ENCODE data around the gene MOB3A. TPM values are rescaled to one million over a fixed set of nuclear protein-coding genes. Genes with fewer than 3 reads are reported as not detected.

Gene MOB3A
- total and polyA plus RNA-seq, 2 experiments from 2014 or later, result 2.9 to 5.9 TPM

DNA sequence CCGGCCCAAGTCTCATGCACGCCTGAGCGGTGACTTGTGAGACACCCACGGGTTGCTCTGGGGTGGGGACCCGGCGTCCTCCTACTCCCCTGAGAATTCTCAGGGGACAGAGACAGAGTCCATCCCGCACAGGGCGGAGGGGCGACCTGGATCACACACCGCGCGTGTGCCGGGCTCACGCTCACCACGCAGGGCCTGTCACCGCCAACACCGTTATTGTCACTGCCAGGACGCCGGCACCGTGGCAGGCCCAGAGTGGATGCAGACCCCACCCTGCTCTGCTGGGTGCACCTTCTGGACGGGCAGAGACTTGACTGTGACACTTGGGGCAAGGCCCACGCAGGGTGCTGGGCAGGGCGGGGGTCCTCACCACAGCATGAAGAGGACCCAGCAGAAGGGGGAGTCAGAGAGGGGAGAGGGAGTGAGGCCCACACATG is 16.2 kb downstream of the MOB3A start (continued):
- TF ChIP-seq, protein P1, sequence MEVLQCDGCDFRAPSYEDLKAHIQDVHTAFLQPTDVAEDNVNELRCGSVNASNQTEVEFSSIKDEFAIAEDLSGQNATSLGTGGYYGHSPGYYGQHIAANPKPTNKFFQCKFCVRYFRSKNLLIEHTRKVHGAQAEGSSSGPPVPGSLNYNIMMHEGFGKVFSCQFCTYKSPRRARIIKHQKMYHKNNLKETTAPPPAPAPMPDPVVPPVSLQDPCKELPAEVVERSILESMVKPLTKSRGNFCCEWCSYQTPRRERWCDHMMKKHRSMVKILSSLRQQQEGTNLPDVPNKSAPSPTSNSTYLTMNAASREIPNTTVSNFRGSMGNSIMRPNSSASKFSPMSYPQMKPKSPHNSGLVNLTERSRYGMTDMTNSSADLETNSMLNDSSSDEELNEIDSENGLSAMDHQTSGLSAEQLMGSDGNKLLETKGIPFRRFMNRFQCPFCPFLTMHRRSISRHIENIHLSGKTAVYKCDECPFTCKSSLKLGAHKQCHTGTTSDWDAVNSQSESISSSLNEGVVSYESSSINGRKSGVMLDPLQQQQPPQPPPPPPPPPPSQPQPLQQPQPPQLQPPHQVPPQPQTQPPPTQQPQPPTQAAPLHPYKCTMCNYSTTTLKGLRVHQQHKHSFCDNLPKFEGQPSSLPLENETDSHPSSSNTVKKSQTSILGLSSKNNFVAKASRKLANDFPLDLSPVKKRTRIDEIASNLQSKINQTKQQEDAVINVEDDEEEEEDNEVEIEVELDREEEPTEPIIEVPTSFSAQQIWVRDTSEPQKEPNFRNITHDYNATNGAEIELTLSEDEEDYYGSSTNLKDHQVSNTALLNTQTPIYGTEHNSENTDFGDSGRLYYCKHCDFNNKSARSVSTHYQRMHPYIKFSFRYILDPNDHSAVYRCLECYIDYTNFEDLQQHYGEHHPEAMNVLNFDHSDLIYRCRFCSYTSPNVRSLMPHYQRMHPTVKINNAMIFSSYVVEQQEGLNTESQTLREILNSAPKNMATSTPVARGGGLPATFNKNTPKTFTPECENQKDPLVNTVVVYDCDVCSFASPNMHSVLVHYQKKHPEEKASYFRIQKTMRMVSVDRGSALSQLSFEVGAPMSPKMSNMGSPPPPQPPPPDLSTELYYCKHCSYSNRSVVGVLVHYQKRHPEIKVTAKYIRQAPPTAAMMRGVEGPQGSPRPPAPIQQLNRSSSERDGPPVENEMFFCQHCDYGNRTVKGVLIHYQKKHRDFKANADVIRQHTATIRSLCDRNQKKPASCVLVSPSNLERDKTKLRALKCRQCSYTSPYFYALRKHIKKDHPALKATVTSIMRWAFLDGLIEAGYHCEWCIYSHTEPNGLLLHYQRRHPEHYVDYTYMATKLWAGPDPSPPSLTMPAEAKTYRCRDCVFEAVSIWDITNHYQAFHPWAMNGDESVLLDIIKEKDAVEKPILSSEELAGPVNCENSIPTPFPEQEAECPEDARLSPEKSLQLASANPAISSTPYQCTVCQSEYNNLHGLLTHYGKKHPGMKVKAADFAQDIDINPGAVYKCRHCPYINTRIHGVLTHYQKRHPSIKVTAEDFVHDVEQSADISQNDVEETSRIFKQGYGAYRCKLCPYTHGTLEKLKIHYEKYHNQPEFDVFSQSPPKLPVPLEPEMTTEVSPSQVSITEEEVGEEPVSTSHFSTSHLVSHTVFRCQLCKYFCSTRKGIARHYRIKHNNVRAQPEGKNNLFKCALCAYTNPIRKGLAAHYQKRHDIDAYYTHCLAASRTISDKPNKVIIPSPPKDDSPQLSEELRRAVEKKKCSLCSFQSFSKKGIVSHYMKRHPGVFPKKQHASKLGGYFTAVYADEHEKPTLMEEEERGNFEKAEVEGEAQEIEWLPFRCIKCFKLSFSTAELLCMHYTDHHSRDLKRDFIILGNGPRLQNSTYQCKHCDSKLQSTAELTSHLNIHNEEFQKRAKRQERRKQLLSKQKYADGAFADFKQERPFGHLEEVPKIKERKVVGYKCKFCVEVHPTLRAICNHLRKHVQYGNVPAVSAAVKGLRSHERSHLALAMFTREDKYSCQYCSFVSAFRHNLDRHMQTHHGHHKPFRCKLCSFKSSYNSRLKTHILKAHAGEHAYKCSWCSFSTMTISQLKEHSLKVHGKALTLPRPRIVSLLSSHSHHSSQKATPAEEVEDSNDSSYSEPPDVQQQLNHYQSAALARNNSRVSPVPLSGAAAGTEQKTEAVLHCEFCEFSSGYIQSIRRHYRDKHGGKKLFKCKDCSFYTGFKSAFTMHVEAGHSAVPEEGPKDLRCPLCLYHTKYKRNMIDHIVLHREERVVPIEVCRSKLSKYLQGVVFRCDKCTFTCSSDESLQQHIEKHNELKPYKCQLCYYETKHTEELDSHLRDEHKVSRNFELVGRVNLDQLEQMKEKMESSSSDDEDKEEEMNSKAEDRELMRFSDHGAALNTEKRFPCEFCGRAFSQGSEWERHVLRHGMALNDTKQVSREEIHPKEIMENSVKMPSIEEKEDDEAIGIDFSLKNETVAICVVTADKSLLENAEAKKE (CRISPR knock-in tag; IDR thresholded peaks at IDR 0.05), result no peak
- TF ChIP-seq NANOG (IDR thresholded peaks at IDR 0.05; ENCODE audit: borderline replicate concordance) (no peak), STAT1 (IDR thresholded peaks at IDR 0.05; ENCODE audit: unreplicated experiment) (no peak), JUNB (IDR thresholded peaks at IDR 0.05; ENCODE audit: unreplicated experiment) (no peak), ZNF331 (CRISPR knock-in tag; IDR thresholded peaks at IDR 0.05; ENCODE audit: low read depth) (no peak), ZNF114 (CRISPR knock-in tag; IDR thresholded peaks at IDR 0.05) (no peak), CREB1 (CRISPR knock-in tag; IDR thresholded peaks at IDR 0.05; ENCODE audit: low read depth) (no peak), EZH2phosphoT487 (IDR thresholded peaks at IDR 0.05; ENCODE audit: unreplicated experiment) (no peak), EZH2 (IDR thresholded peaks at IDR 0.05; ENCODE audit: low read depth, unreplicated experiment) (no peak), POLR2AphosphoS5 (IDR thresholded peaks at IDR 0.05; ENCODE audit: low read depth) (no peak)
- TF ChIP-seq, protein P2, sequence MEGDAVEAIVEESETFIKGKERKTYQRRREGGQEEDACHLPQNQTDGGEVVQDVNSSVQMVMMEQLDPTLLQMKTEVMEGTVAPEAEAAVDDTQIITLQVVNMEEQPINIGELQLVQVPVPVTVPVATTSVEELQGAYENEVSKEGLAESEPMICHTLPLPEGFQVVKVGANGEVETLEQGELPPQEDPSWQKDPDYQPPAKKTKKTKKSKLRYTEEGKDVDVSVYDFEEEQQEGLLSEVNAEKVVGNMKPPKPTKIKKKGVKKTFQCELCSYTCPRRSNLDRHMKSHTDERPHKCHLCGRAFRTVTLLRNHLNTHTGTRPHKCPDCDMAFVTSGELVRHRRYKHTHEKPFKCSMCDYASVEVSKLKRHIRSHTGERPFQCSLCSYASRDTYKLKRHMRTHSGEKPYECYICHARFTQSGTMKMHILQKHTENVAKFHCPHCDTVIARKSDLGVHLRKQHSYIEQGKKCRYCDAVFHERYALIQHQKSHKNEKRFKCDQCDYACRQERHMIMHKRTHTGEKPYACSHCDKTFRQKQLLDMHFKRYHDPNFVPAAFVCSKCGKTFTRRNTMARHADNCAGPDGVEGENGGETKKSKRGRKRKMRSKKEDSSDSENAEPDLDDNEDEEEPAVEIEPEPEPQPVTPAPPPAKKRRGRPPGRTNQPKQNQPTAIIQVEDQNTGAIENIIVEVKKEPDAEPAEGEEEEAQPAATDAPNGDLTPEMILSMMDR (conservative IDR thresholded peaks at IDR 0.05; ENCODE audit: low read depth in 2 of 2), result no peak
- TF ChIP-seq, protein P3, sequence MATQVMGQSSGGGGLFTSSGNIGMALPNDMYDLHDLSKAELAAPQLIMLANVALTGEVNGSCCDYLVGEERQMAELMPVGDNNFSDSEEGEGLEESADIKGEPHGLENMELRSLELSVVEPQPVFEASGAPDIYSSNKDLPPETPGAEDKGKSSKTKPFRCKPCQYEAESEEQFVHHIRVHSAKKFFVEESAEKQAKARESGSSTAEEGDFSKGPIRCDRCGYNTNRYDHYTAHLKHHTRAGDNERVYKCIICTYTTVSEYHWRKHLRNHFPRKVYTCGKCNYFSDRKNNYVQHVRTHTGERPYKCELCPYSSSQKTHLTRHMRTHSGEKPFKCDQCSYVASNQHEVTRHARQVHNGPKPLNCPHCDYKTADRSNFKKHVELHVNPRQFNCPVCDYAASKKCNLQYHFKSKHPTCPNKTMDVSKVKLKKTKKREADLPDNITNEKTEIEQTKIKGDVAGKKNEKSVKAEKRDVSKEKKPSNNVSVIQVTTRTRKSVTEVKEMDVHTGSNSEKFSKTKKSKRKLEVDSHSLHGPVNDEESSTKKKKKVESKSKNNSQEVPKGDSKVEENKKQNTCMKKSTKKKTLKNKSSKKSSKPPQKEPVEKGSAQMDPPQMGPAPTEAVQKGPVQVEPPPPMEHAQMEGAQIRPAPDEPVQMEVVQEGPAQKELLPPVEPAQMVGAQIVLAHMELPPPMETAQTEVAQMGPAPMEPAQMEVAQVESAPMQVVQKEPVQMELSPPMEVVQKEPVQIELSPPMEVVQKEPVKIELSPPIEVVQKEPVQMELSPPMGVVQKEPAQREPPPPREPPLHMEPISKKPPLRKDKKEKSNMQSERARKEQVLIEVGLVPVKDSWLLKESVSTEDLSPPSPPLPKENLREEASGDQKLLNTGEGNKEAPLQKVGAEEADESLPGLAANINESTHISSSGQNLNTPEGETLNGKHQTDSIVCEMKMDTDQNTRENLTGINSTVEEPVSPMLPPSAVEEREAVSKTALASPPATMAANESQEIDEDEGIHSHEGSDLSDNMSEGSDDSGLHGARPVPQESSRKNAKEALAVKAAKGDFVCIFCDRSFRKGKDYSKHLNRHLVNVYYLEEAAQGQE (IDR thresholded peaks at IDR 0.05; ENCODE audit: unreplicated experiment), result no peak
